ENCODE data around the gene BNC2.

- TF ChIP-seq CTCF (IDR thresholded peaks at IDR 0.05) (no peak), EP300 (IDR thresholded peaks at IDR 0.05) (no peak), POLR2AphosphoS5 (IDR thresholded peaks at IDR 0.05) (no peak)
These were observed 181.7 kb downstream of the BNC2 start for GRCh38 chr9:16688814-16689213.
